ENCODE measurements around the gene ARL15. TPM values are rescaled to one million over a fixed set of nuclear protein-coding genes. Genes with fewer than 3 reads are reported as not detected.

The ARL15 gene
- total and polyA plus RNA-seq, 7 experiments from 2014 or later: 9.6 to 17.1 (median 13.6) TPM

DNA sequence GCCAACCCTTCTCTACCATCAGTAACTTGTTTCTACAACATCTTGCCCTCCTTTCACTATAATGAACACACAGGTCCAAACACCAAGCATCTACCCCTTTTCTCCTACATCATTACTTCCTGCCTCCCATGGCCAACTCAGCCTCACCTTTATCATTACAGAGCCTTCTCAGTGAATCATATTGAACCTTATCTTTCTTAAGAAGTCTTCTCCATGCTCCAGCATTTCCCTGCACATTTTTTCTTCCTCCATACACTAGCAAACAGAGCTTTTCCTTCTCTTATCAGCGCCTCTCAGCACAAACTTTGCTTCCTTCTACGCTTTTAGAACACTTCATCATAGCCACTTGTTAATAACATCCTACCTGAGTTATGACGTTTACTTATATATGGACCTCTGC lies 148.2 kb downstream of the ARL15 start:
- Histone ChIP-seq H3K36me3 (ENCODE audit: control insufficient read depth in 2 of 3, insufficient read depth in 3 of 3, low read length in 3 of 3) (no peaks in the 10 kb centered on the region), H3K27me3 (ENCODE audit: control insufficient read depth in 2 of 2, insufficient read depth in 2 of 2, low read length in 2 of 2) (no peaks in the 10 kb centered on the region), H3K9me3 (ENCODE audit: control insufficient read depth in 2 of 3, low read length in 3 of 3) (no peaks in the 10 kb centered on the region), H3K4me3 (ENCODE audit: low read length) (no peak overlapping the region), H3K4me1 (ENCODE audit: control insufficient read depth in 2 of 2, insufficient read depth in 2 of 2, low read length in 2 of 2) (no peaks in the 10 kb centered on the region), H3K27ac (ENCODE audit: low read depth, low read length) (no peak overlapping the region)
- intact Hi-C loops (cut with micrococcal nuclease): no loop called here
- peaks cover 0 to 22% (median 0%) of the 10 kb centered on the region in 11 donors for H3K9me3 Mint-ChIP-seq
- ChIA-PET POLR2A (no interaction called here), CTCF (no interaction called here)
- ATAC-seq (no peak), DNase-seq (no peak)
- peaks cover 0 to 5% (median 0%) of the 10 kb centered on the region in 7 donors for H3K4me1 Mint-ChIP-seq
- no peak overlapping the region for H3K4me3 Mint-ChIP-seq
- H3K27me3 Mint-ChIP-seq: no peaks in the 10 kb centered on the region
- peaks cover 4 to 45% (median 32%) of the 10 kb centered on the region in 5 donors for H3K36me3 Mint-ChIP-seq
- H3K27ac Mint-ChIP-seq: no peak overlapping the region

GRCh38 chr5:54160329-54160728 lies 150.0 kb downstream of the ARL15 start:
- peaks cover 0 to 5% (median 0%) of the 10 kb centered on the region in 7 donors for H3K4me1 Mint-ChIP-seq

DNA sequence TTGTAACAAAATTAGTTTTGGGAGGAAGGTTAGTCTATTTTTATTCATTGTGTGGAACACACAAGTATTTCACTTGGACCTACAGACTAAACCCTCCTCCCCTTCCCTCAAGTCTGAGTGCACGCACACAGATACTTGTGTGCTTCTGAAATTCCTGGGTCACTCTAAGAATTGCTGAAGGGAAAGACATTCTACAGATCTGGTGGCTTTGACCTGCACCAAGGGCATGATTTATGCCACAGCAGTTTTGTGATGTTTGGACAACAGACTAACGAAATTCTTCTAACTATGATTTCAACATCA lies 150.5 kb downstream of the ARL15 start:
- peaks cover 0 to 39% (median 27%) of the 10 kb centered on the region in 5 donors for H3K36me3 Mint-ChIP-seq
- peaks cover 0 to 5% (median 0%) of the 10 kb centered on the region in 7 donors for H3K4me1 Mint-ChIP-seq
- no peaks in the 10 kb centered on the region for H3K27me3 Mint-ChIP-seq
- Histone ChIP-seq H3K36me3 (ENCODE audit: control insufficient read depth in 2 of 3, insufficient read depth in 3 of 3, low read length in 3 of 3) (no peaks in the 10 kb centered on the region), H3K9me3 (ENCODE audit: control insufficient read depth in 2 of 3, low read length in 3 of 3) (no peaks in the 10 kb centered on the region), H3K27ac (ENCODE audit: low read depth, low read length) (no peak overlapping the region), H3K4me3 (ENCODE audit: low read length) (no peak overlapping the region), H3K27me3 (ENCODE audit: control insufficient read depth in 2 of 2, insufficient read depth in 2 of 2, low read length in 2 of 2) (no peaks in the 10 kb centered on the region), H3K4me1 (ENCODE audit: control insufficient read depth in 2 of 2, insufficient read depth in 2 of 2, low read length in 2 of 2) (no peaks in the 10 kb centered on the region)
- DNase-seq (no peak), ATAC-seq (no peak)
- intact Hi-C loops (cut with micrococcal nuclease): no loop called here
- POLR2A ChIA-PET: no interaction called here
- no peak overlapping the region for H3K4me3 Mint-ChIP-seq
- H3K9me3 Mint-ChIP-seq: peaks cover 0 to 6% (median 0%) of the 10 kb centered on the region in 11 donors
- no peak overlapping the region for H3K27ac Mint-ChIP-seq
- CTCF ChIA-PET: no interaction called here

More at GRCh38 chr5:54160329-54160728, 150.0 kb downstream of the ARL15 start:
- no peak overlapping the region for H3K4me3 Mint-ChIP-seq
- CTCF ChIA-PET: no interaction called here
- intact Hi-C loops (cut with micrococcal nuclease): no loop called here
- H3K9me3 ChIP-seq (ENCODE audit: control insufficient read depth in 2 of 3, low read length in 3 of 3): no peaks in the 10 kb centered on the region
- no peaks in the 10 kb centered on the region for H3K36me3 ChIP-seq (ENCODE audit: control insufficient read depth in 2 of 3, insufficient read depth in 3 of 3, low read length in 3 of 3)
- no peak for DNase-seq
- H3K27me3 ChIP-seq (ENCODE audit: control insufficient read depth in 2 of 2, insufficient read depth in 2 of 2, low read length in 2 of 2): no peaks in the 10 kb centered on the region
- H3K4me3 ChIP-seq (ENCODE audit: low read length): no peak overlapping the region
- H3K4me1 ChIP-seq (ENCODE audit: control insufficient read depth in 2 of 2, insufficient read depth in 2 of 2, low read length in 2 of 2): no peaks in the 10 kb centered on the region
- peak overlapping the region in 1 of 9 donors; percentile 9 for H3K27ac Mint-ChIP-seq
- H3K27me3 Mint-ChIP-seq: no peaks in the 10 kb centered on the region
- H3K27ac ChIP-seq (ENCODE audit: low read depth, low read length): no peak overlapping the region
- H3K36me3 Mint-ChIP-seq: peaks cover 0 to 41% (median 30%) of the 10 kb centered on the region in 5 donors
- POLR2A ChIA-PET: no interaction called here
- peaks cover 0 to 9% (median 0%) of the 10 kb centered on the region in 11 donors for H3K9me3 Mint-ChIP-seq
- ATAC-seq: no peak

DNA sequence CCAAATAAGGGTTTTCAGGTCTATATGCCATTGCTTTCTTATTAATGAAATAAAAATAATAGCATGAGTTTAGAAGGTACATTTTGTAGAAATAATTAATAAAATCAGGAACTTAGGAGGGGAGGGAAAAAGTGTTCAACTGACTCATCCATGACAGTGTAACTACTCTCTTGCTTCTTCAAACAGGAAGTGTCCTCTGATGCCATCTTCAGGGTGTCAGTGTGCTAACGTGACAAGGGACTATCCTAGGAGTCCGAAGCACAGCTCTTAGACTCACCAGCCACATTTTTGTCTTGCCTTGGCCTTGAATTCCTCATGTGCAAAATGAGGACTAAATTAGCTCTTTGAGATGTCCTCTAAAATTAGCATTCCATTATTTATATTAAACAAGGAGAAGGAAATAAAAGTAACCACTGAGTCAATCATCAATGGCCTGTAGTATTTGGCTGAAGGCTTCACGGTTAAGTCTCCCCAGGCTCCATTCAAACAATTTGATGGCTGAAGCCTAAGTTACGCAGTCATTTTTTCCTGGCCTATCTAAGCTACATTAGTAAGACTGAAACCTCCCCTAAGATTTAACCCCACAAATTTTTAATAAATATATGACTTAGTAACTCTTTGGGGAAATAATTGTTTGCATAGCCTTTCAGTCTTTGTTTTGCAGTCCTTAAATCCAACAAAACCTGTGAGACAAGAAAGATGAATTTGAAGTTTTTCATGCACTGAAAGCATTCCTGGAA lies 151.1 kb downstream of the ARL15 start:
- Histone ChIP-seq H3K4me3 (ENCODE audit: low read length) (no peak overlapping the region), H3K27me3 (ENCODE audit: control insufficient read depth in 2 of 2, insufficient read depth in 2 of 2, low read length in 2 of 2) (no peaks in the 10 kb centered on the region), H3K4me1 (ENCODE audit: control insufficient read depth in 2 of 2, insufficient read depth in 2 of 2, low read length in 2 of 2) (no peaks in the 10 kb centered on the region), H3K36me3 (ENCODE audit: control insufficient read depth in 2 of 3, insufficient read depth in 3 of 3, low read length in 3 of 3) (no peaks in the 10 kb centered on the region), H3K9me3 (ENCODE audit: control insufficient read depth in 2 of 3, low read length in 3 of 3) (no peaks in the 10 kb centered on the region), H3K27ac (ENCODE audit: low read depth, low read length) (no peak overlapping the region)
- H3K36me3 Mint-ChIP-seq: peaks cover 0 to 34% (median 22%) of the 10 kb centered on the region in 5 donors
- H3K27me3 Mint-ChIP-seq: no peaks in the 10 kb centered on the region
- ChIA-PET CTCF (no interaction called here), POLR2A (no interaction called here)
- H3K9me3 Mint-ChIP-seq: peaks cover 0 to 6% (median 0%) of the 10 kb centered on the region in 11 donors
- H3K4me3 Mint-ChIP-seq: no peak overlapping the region
- peaks cover 0 to 5% (median 0%) of the 10 kb centered on the region in 7 donors for H3K4me1 Mint-ChIP-seq
- H3K27ac Mint-ChIP-seq: no peak overlapping the region
- DNase-seq (no peak), ATAC-seq (peak; percentile 82)
- intact Hi-C loops (cut with micrococcal nuclease): no loop called here

DNA sequence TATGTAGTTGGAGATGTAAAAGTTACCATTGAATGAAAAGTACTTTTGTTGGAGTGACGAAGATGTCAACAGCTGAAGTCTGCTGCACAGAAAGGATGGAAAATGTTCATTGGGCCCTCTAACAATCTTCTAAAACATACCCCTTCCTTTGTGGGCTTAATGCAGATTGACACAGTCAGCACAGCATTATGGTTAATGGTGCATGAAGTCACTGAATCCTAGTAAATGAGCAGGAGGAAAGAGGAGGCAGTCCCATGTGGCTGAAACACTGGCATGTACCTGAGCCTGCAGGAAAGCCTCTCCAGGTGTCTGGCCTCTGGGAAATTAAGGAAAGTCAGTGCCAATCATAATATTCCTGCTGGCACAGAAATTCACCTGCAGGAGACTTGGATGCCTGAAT lies 153.8 kb downstream of the ARL15 start:
- ATAC-seq: no peak
- ChIA-PET CTCF (no interaction called here), POLR2A (no interaction called here)
- Mint-ChIP-seq H3K9me3 (no peaks in the 10 kb centered on the region), H3K4me3 (no peak overlapping the region), H3K4me1 (no peaks in the 10 kb centered on the region), H3K27ac (no peak overlapping the region), H3K27me3 (no peaks in the 10 kb centered on the region), H3K36me3 (peaks cover 0 to 37% (median 20%) of the 10 kb centered on the region in 5 donors)
- no peaks in the 10 kb centered on the region for H3K9me3 ChIP-seq (ENCODE audit: control insufficient read depth in 2 of 3, low read length in 3 of 3)
- H3K27ac ChIP-seq (ENCODE audit: low read depth, low read length): no peak overlapping the region
- H3K4me3 ChIP-seq (ENCODE audit: low read length): no peak overlapping the region
- DNase-seq: no peak
- intact Hi-C loops (cut with micrococcal nuclease): no loop called here
- H3K36me3 ChIP-seq (ENCODE audit: control insufficient read depth in 2 of 3, insufficient read depth in 3 of 3, low read length in 3 of 3): no peaks in the 10 kb centered on the region
- no peaks in the 10 kb centered on the region for H3K4me1 ChIP-seq (ENCODE audit: control insufficient read depth in 2 of 2, insufficient read depth in 2 of 2, low read length in 2 of 2)
- H3K27me3 ChIP-seq (ENCODE audit: control insufficient read depth in 2 of 2, insufficient read depth in 2 of 2, low read length in 2 of 2): no peaks in the 10 kb centered on the region

DNA sequence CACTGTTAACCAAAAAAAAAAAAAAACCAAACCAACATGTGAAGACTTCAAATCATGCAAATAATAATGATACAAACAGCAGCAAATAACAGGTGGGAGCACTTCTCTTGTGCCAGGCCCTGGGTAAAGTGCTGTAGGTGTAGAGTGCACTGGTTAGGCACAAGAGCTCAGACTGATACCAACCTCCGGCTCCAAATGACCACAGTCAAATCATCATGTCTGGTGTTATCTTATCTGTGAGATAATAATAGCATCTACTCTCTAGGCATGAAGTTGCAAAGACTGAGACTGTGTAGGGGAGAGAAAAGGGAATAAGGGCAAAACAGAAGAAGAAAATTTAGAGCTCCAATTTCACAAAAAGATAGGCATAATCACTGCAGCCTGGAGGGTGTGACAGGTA lies 159.5 kb downstream of the ARL15 start:
- intact Hi-C loops (cut with micrococcal nuclease): no loop called here
- H3K4me1 Mint-ChIP-seq: peaks cover 0 to 5% (median 0%) of the 10 kb centered on the region in 7 donors
- no peaks in the 10 kb centered on the region for H3K4me1 ChIP-seq (ENCODE audit: control insufficient read depth in 2 of 2, insufficient read depth in 2 of 2, low read length in 2 of 2)
- no peak for ATAC-seq
- no peaks in the 10 kb centered on the region for H3K9me3 ChIP-seq (ENCODE audit: control insufficient read depth in 2 of 3, low read length in 3 of 3)
- H3K27ac Mint-ChIP-seq: no peak overlapping the region
- no peak overlapping the region for H3K4me3 ChIP-seq (ENCODE audit: low read length)
- H3K36me3 Mint-ChIP-seq: peaks cover 0 to 53% (median 26%) of the 10 kb centered on the region in 5 donors
- DNase-seq: no peak
- H3K9me3 Mint-ChIP-seq: no peaks in the 10 kb centered on the region
- CTCF ChIA-PET: no interaction called here
- no peak overlapping the region for H3K27ac ChIP-seq (ENCODE audit: low read depth, low read length)
- no peak overlapping the region for H3K4me3 Mint-ChIP-seq
- H3K36me3 ChIP-seq (ENCODE audit: control insufficient read depth in 2 of 3, insufficient read depth in 3 of 3, low read length in 3 of 3): no peaks in the 10 kb centered on the region
- no peaks in the 10 kb centered on the region for H3K27me3 Mint-ChIP-seq
- POLR2A ChIA-PET: no interaction called here
- no peaks in the 10 kb centered on the region for H3K27me3 ChIP-seq (ENCODE audit: control insufficient read depth in 2 of 2, insufficient read depth in 2 of 2, low read length in 2 of 2)

DNA sequence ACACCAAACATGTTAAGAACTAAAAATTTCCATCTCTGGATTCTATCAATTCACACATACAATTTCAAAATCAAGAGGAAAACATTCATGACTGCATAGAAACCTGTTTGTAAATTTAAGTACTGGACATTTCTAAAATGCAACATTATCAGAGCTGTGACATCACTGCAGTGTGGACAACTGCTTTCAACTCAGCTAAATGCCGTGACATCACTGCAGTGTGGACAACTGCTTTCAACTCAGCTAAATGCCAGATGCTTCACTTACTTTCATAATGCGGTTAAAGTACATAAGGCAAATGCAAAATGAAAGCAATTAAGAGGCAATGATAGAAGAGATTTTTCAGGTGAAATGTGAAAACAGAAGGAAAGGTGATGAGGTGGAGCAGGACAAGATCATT lies 161.5 kb downstream of the ARL15 start:
- H3K27me3 ChIP-seq (ENCODE audit: control insufficient read depth in 2 of 2, insufficient read depth in 2 of 2, low read length in 2 of 2): no peaks in the 10 kb centered on the region
- peaks cover 0 to 1% (median 0%) of the 10 kb centered on the region in 11 donors for H3K9me3 Mint-ChIP-seq
- H3K36me3 ChIP-seq (ENCODE audit: control insufficient read depth in 2 of 3, insufficient read depth in 3 of 3, low read length in 3 of 3): no peaks in the 10 kb centered on the region
- H3K4me1 ChIP-seq (ENCODE audit: control insufficient read depth in 2 of 2, insufficient read depth in 2 of 2, low read length in 2 of 2): no peaks in the 10 kb centered on the region
- peaks cover 0 to 5% (median 0%) of the 10 kb centered on the region in 7 donors for H3K4me1 Mint-ChIP-seq
- no peaks in the 10 kb centered on the region for H3K9me3 ChIP-seq (ENCODE audit: control insufficient read depth in 2 of 3, low read length in 3 of 3)
- H3K27ac Mint-ChIP-seq: no peak overlapping the region
- H3K36me3 Mint-ChIP-seq: peaks cover 0 to 63% (median 33%) of the 10 kb centered on the region in 5 donors
- H3K27me3 Mint-ChIP-seq: no peaks in the 10 kb centered on the region
- ChIA-PET CTCF (no interaction called here), POLR2A (no interaction called here)
- no peak for DNase-seq
- intact Hi-C loops (cut with micrococcal nuclease): no loop called here
- H3K27ac ChIP-seq (ENCODE audit: low read depth, low read length): no peak overlapping the region
- H3K4me3 Mint-ChIP-seq: no peak overlapping the region
- H3K4me3 ChIP-seq (ENCODE audit: low read length): no peak overlapping the region
- no peak for ATAC-seq

Data from naive thymus-derived CD4-positive, alpha-beta T cell (primary cell).